GM18520 (cell line): ENCODE results near the gene LOXHD1.

Experiments
- ATAC-seq: cut with Tn5 transposase; IDR thresholded peaks from one replicate; pipeline ENCODE4 v1.9.1; 2021; ENCODE audit not compliant: unreplicated experiment

LOXHD1 gene

GRCh38 chr18:46482831-46483230 is 174.2 kb downstream of the LOXHD1 start:
- ATAC-seq = no peak

- ATAC-seq = no peak
These were observed 175.2 kb downstream of the LOXHD1 start for GRCh38 chr18:46481847-46482245.

GRCh38 chr18:46481048-46481846 is 175.8 kb downstream of the LOXHD1 start:
- no peak for ATAC-seq

GRCh38 chr18:46480226-46480625 is 176.8 kb downstream of the LOXHD1 start:
- no peak for ATAC-seq

GRCh38 chr18:46478796-46479195 is 178.2 kb downstream of the LOXHD1 start:
- no peak for ATAC-seq

GRCh38 chr18:46477425-46478011 is 179.5 kb downstream of the LOXHD1 start:
- ATAC-seq = no peak

- no peak for ATAC-seq
These were observed 181.6 kb downstream of the LOXHD1 start for GRCh38 chr18:46475390-46475752.

GRCh38 chr18:46474487-46475389 is 182.3 kb downstream of the LOXHD1 start:
- ATAC-seq = no peak

- ATAC-seq = no peak
These were observed 185.1 kb downstream of the LOXHD1 start for GRCh38 chr18:46471809-46472498.

GRCh38 chr18:46470714-46471113 is 186.3 kb downstream of the LOXHD1 start:
- no peak for ATAC-seq

- ATAC-seq = no peak
These were observed 187.7 kb downstream of the LOXHD1 start for GRCh38 chr18:46469186-46469915.

GRCh38 chr18:46468426-46469180 is 188.4 kb downstream of the LOXHD1 start:
- ATAC-seq = no peak

- ATAC-seq = no peak
These were observed 190.5 kb downstream of the LOXHD1 start for GRCh38 chr18:46466234-46467160.

GRCh38 chr18:46464926-46465655 is 191.9 kb downstream of the LOXHD1 start:
- ATAC-seq = no peak

- no peak for ATAC-seq
These were observed 194.5 kb downstream of the LOXHD1 start for GRCh38 chr18:46462523-46462922.

GRCh38 chr18:46461993-46462392 is 195.0 kb downstream of the LOXHD1 start:
- ATAC-seq = no peak

GRCh38 chr18:46460754-46461153 is 196.3 kb downstream of the LOXHD1 start:
- ATAC-seq = no peak
